H9 (cell line): ENCODE results near the gene FAM180A. TPM values are rescaled to one million over a fixed set of nuclear protein-coding genes. Genes with fewer than 3 reads are reported as not detected.

Experiments used
- DNase-seq: peaks from one replicate; pipeline ENCODE4 v3.0.0-alpha.2; 2017
- H2AFZ ChIP-seq: one replicate; pipeline ENCODE4 v1.6.1; 2013; ENCODE audit warnings: mild to moderate bottlenecking, low read length, control low read depth, moderate library complexity
- H2AK5ac ChIP-seq: 2 replicates; pipeline ENCODE4 v1.6.1; 2013; ENCODE audit warnings: low read length, control low read depth, mixed read lengths; ENCODE audit not compliant: insufficient read length
- H2BK120ac ChIP-seq: one replicate; pipeline ENCODE4 v1.6.1; 2013; ENCODE audit warnings: low read depth, mild to moderate bottlenecking, low read length, control low read depth, inconsistent platforms; ENCODE audit not compliant: poor library complexity, severe bottlenecking
- H2BK12ac ChIP-seq: 2 replicates; pipeline ENCODE4 v1.6.1; 2013; ENCODE audit warnings: low read length, control low read depth, mixed read lengths, low read depth; ENCODE audit not compliant: insufficient read length
- H2BK15ac ChIP-seq: 2 replicates; pipeline ENCODE4 v1.6.1; 2013; ENCODE audit warnings: low read depth, low read length, control low read depth
- H2BK20ac ChIP-seq: one replicate; pipeline ENCODE4 v1.6.1; 2013; ENCODE audit warnings: low read depth, mild to moderate bottlenecking, low read length, control low read depth, inconsistent platforms; ENCODE audit not compliant: poor library complexity, severe bottlenecking
- H2BK5ac ChIP-seq: 2 replicates; pipeline ENCODE4 v1.6.1; 2013; ENCODE audit warnings: low read length, control low read depth, mixed read lengths; ENCODE audit not compliant: insufficient read length
- H3K14ac ChIP-seq: 2 replicates; pipeline ENCODE4 v1.6.1; 2013; ENCODE audit warnings: low read length, control low read depth; ENCODE audit not compliant: insufficient read depth
- H3K18ac ChIP-seq: 2 replicates; pipeline ENCODE4 v1.6.1; 2013; ENCODE audit warnings: low read depth, mild to moderate bottlenecking, mixed read lengths, low read length, control low read depth; ENCODE audit not compliant: insufficient read length
- H3K23ac ChIP-seq: 2 replicates; pipeline ENCODE4 v1.6.1; 2013; ENCODE audit warnings: low read length, control low read depth, mixed read lengths, low read depth; ENCODE audit not compliant: insufficient read length
- H3K23me2 ChIP-seq: 2 replicates; pipeline ENCODE4 v1.6.1; 2013; ENCODE audit warnings: low read depth, mild to moderate bottlenecking, mixed read lengths, low read length, control low read depth; ENCODE audit not compliant: insufficient read length, poor library complexity, severe bottlenecking
- H3K27ac ChIP-seq: 2 replicates; pipeline ENCODE4 v1.5.1; 2013; ENCODE audit warnings: low read length, control low read depth, mixed read lengths, low read depth; ENCODE audit not compliant: insufficient read length
- H3K27me3 ChIP-seq: 2 replicates; pipeline ENCODE4 v1.6.1; 2013; ENCODE audit warnings: low read length, control low read depth, inconsistent platforms; ENCODE audit not compliant: insufficient read depth
- H3K4ac ChIP-seq: 2 replicates; pipeline ENCODE4 v1.6.1; 2013; ENCODE audit warnings: low read depth, mild to moderate bottlenecking, control low read depth, inconsistent platforms, low read length, moderate library complexity
- H3K4me1 ChIP-seq: 2 replicates; pipeline ENCODE4 v1.6.1; 2013; ENCODE audit warnings: low read length, control low read depth, inconsistent platforms; ENCODE audit not compliant: insufficient read depth
- H3K4me2 ChIP-seq: 2 replicates; pipeline ENCODE4 v1.6.1; 2013; ENCODE audit warnings: low read length, control low read depth, mixed read lengths; ENCODE audit not compliant: insufficient read length, insufficient read depth
- H3K56ac ChIP-seq: 2 replicates; pipeline ENCODE4 v1.6.1; 2013; ENCODE audit warnings: low read depth, mild to moderate bottlenecking, mixed read lengths, low read length, control low read depth; ENCODE audit not compliant: insufficient read length
- H3K79me1 ChIP-seq: 2 replicates; pipeline ENCODE4 v1.6.1; 2013; ENCODE audit warnings: low read depth, mild to moderate bottlenecking, moderate library complexity, low read length, control low read depth, inconsistent platforms; ENCODE audit not compliant: insufficient read depth, poor library complexity, severe bottlenecking
- H3K79me2 ChIP-seq: 2 replicates; pipeline ENCODE4 v1.6.1; 2013; ENCODE audit warnings: low read length, control low read depth, inconsistent platforms; ENCODE audit not compliant: insufficient read depth
- H3K9ac ChIP-seq: 2 replicates; pipeline ENCODE4 v1.6.1; 2013; ENCODE audit warnings: low read length, control low read depth, mixed read lengths; ENCODE audit not compliant: insufficient read length; ENCODE audit errors: extremely low read depth
- H3K9me3 ChIP-seq: one replicate; pipeline ENCODE4 v1.6.1; 2013; ENCODE audit warnings: low read depth, low read length, inconsistent platforms; ENCODE audit not compliant: control insufficient read depth
- H3T11ph ChIP-seq: one replicate; pipeline ENCODE4 v1.6.1; 2013; ENCODE audit warnings: mild to moderate bottlenecking, low read length, control low read depth, inconsistent platforms
- H4K20me1 ChIP-seq: one replicate; pipeline ENCODE4 v1.6.1; 2013; ENCODE audit not compliant: control insufficient read depth, insufficient read length, insufficient read depth
- H4K5ac ChIP-seq: 2 replicates; pipeline ENCODE4 v1.6.1; 2013; ENCODE audit warnings: low read depth, mild to moderate bottlenecking, mixed read lengths, low read length, control low read depth; ENCODE audit not compliant: insufficient read length
- H4K8ac ChIP-seq: replicated peaks from 2 replicates; pipeline ENCODE4 v1.6.1; 2013; ENCODE audit warnings: low read length, control low read depth, mixed read lengths, low read depth; ENCODE audit not compliant: insufficient read length
- H4K91ac ChIP-seq: 2 replicates; pipeline ENCODE4 v1.6.1; 2013; ENCODE audit warnings: low read depth, mild to moderate bottlenecking, moderate library complexity, mixed read lengths, low read length, control low read depth; ENCODE audit not compliant: insufficient read length
- H3K27ac Mint-ChIP-seq, 3 experiments: 2 replicates in 2 of 3; 3 replicates in 1 of 3; pipeline ENCODE4 v1.8.0; 2020 to 2021; ENCODE audit warnings: mixed read lengths in 3 of 3, mild to moderate bottlenecking in 1 of 3, moderate library complexity in 1 of 3
- H3K27me3 Mint-ChIP-seq: 2 replicates; pipeline ENCODE4 v1.8.0; 2021; ENCODE audit warnings: low read depth, mild to moderate bottlenecking, moderate library complexity, mixed read lengths
- H3K36me3 Mint-ChIP-seq, 3 experiments: 2 replicates in 2 of 3; 3 replicates in 1 of 3; pipeline ENCODE4 v1.8.0; 2020 to 2021; ENCODE audit warnings: low read depth in 3 of 3, mixed read lengths in 3 of 3; ENCODE audit not compliant: insufficient read depth in 1 of 3
- H3K4me1 Mint-ChIP-seq, 2 experiments: 2 replicates each; pipeline ENCODE4 v1.8.0; 2020; ENCODE audit warnings: mixed read lengths in 2 of 2
- H3K4me3 Mint-ChIP-seq, 2 experiments: 2 replicates in 1 of 2; 3 replicates in 1 of 2; pipeline ENCODE4 v1.8.0; 2020 to 2021; ENCODE audit warnings: mild to moderate bottlenecking in 2 of 2, mixed read lengths in 2 of 2, moderate library complexity in 1 of 2
- H3K9me3 Mint-ChIP-seq, 2 experiments: 2 replicates in 1 of 2; 3 replicates in 1 of 2; pipeline ENCODE4 v1.8.0; 2020; ENCODE audit warnings: mild to moderate bottlenecking in 2 of 2, mixed read lengths in 2 of 2, moderate library complexity in 1 of 2
- WGBS: extraction: QIAGEN DNeasy Blood & Tissue Kit; methylation state at CpG from one replicate; pipeline ENCODE4 v1.1.7; 2013; ENCODE audit warnings: missing lambda C conversion rate, low lambda C conversion rate, mixed read lengths; ENCODE audit not compliant: insufficient read length; ENCODE audit errors: extremely low coverage; 5-methylcytosine and 5-hydroxymethylcytosine counted together
- total RNA-seq: library from RNA; stranded (reverse); gene quantifications from 2 replicates; pipeline ENCODE4 v1.2.1, GENCODE V29; 2021
- TF ChIP-seq, protein P1 (sequence below): fragments of 200-600 bp; sonication (generic); conservative IDR thresholded peaks from 3 replicates; pipeline ENCODE4 v1.8.0; 2021; ENCODE audit warnings: antibody characterized with exemption, mild to moderate bottlenecking

FAM180A gene
- total RNA-seq, 1 experiment from 2014 or later = not detected

DNA sequence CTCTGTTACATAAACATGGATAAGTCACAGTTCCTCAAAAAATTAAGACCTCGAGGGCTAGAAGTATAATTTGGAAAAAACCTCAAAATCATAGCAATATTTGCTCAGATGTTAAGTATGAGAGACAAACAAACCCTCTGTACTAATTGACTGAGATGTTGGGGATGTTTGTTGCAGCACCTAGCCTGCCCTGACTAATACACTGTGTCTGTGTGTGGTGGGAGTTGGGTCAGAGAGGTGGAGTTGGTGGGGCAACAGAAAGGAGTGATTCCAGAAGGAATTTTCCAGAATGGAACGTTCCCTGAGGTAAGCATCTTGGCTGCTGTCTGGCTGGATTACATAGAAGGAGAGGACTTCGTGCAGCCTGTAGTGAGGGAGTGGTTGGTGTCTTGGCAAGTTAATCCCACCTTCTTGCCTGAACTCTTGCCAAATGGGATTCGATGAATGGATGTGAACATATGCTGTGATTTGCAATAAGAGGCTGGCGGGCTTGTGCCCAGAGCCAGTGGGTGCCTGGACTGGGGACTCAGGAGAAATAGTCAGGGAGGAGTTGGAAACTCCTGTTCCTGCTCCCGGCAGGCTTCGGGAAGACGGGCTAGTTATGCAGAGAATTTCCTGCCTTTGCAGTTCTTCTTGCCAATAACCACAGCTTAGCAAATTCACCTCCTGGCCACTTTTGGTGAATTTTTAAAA lies 9.3 kb upstream of the FAM180A start:
- no peaks in the 10 kb centered on the region for H4K20me1 ChIP-seq
- whole genome bisulfite sequencing = no CpG with 5 or more reads among the region's 8 CpGs
- H2BK5ac ChIP-seq = no peak overlapping the region
- H3K79me2 ChIP-seq = no peaks in the 10 kb centered on the region
- Mint-ChIP-seq H3K27me3 (no peaks in the 10 kb centered on the region), H3K9me3 (peaks cover 15 to 16% of the 10 kb centered on the region in 2 experiments), H3K4me3 (no peak overlapping the region), H3K36me3 (peaks cover 3 to 16% (median 6%) of the 10 kb centered on the region in 3 experiments; a peak in 6 of 7 replicates), H3K27ac (no peak overlapping the region; a peak in 1 of 7 replicates), H3K4me1 (peaks cover 31 to 54% of the 10 kb centered on the region in 2 experiments)
- no peak overlapping the region for H4K5ac ChIP-seq
- H3K9me3 ChIP-seq = no peaks in the 10 kb centered on the region
- no peak overlapping the region for H4K8ac ChIP-seq
- H2AK5ac ChIP-seq = no peak overlapping the region
- H2BK120ac ChIP-seq = no peak overlapping the region
- no peak overlapping the region for H2AFZ ChIP-seq
- H2BK15ac ChIP-seq = no peak overlapping the region
- H3K18ac ChIP-seq = no peak overlapping the region
- TF ChIP-seq, protein P1, sequence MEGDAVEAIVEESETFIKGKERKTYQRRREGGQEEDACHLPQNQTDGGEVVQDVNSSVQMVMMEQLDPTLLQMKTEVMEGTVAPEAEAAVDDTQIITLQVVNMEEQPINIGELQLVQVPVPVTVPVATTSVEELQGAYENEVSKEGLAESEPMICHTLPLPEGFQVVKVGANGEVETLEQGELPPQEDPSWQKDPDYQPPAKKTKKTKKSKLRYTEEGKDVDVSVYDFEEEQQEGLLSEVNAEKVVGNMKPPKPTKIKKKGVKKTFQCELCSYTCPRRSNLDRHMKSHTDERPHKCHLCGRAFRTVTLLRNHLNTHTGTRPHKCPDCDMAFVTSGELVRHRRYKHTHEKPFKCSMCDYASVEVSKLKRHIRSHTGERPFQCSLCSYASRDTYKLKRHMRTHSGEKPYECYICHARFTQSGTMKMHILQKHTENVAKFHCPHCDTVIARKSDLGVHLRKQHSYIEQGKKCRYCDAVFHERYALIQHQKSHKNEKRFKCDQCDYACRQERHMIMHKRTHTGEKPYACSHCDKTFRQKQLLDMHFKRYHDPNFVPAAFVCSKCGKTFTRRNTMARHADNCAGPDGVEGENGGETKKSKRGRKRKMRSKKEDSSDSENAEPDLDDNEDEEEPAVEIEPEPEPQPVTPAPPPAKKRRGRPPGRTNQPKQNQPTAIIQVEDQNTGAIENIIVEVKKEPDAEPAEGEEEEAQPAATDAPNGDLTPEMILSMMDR = no peak
- no peak overlapping the region for H3K27ac ChIP-seq
- no peak overlapping the region for H2BK20ac ChIP-seq
- H3K9ac ChIP-seq = no peak overlapping the region
- DNase-seq = no peak
- H3T11ph ChIP-seq = no peak overlapping the region
- H3K4me2 ChIP-seq = no peak overlapping the region
- H3K27me3 ChIP-seq = no peaks in the 10 kb centered on the region
- H3K23me2 ChIP-seq = no peaks in the 10 kb centered on the region
- no peak overlapping the region for H3K14ac ChIP-seq
- H3K56ac ChIP-seq = no peak overlapping the region
- H3K4me1 ChIP-seq = peaks cover 5% of the 10 kb centered on the region; the same call in 1 of the 2 replicates
- no peak overlapping the region for H3K4ac ChIP-seq
- no peak overlapping the region for H3K23ac ChIP-seq
- no peak overlapping the region for H2BK12ac ChIP-seq
- H4K91ac ChIP-seq = no peak overlapping the region
- no peaks in the 10 kb centered on the region for H3K79me1 ChIP-seq
